Measurements from ENCODE around the gene STX19. TPM values are rescaled to one million over a fixed set of nuclear protein-coding genes. Genes with fewer than 3 reads are reported as not detected.

The STX19 gene
- polyA plus RNA-seq, 3 donors: not detected

GRCh38 chr3:94064243-94064860 is 36.0 kb upstream of the STX19 start:
- Histone ChIP-seq H3K4me2 (replicated peaks; ENCODE audit: extremely low read depth, low read length, poor library complexity, severe bottlenecking) (peak overlapping the region; percentile 85), H3K27ac (ENCODE audit: low read depth in 1 of 2, low read length in 2 of 2) (peak overlapping the region; percentile 94 to 98), H3K9ac (ENCODE audit: insufficient read depth, low read length, poor library complexity, severe bottlenecking) (peak overlapping the region; percentile 87), H3K9me3 (replicated peaks in 1 of 2; ENCODE audit: control insufficient read depth in 1 of 2, insufficient read depth in 1 of 2, low read length in 2 of 2) (no peaks in the 10 kb centered on the region), H3K79me2 (ENCODE audit: insufficient read depth, low read length) (peaks cover 56% of the 10 kb centered on the region), H3K27me3 (ENCODE audit: control insufficient read depth in 2 of 2, insufficient read depth in 2 of 2, low read length in 2 of 2) (no peaks in the 10 kb centered on the region), H3K4me1 (ENCODE audit: control insufficient read depth in 1 of 2, insufficient read depth in 2 of 2, low read length in 2 of 2) (peaks cover 31 to 39% of the 10 kb centered on the region in 2 donors), H3K4me3 (replicated peaks in 1 of 3; ENCODE audit: low read depth in 2 of 3, low read length in 3 of 3) (peak overlapping the region; percentile 5 to 80 (median 6)), H2AFZ (ENCODE audit: insufficient read depth, low read depth, low read length, poor library complexity, severe bottlenecking) (peak overlapping the region; percentile 64), H4K20me1 (ENCODE audit: insufficient read depth, low read length) (peaks cover 9% of the 10 kb centered on the region), H3K36me3 (replicated peaks in 1 of 2; ENCODE audit: control insufficient read depth in 1 of 2, insufficient read depth in 2 of 2, low read length in 2 of 2) (peaks cover 0 to 27% of the 10 kb centered on the region in 2 donors)
- 63% methylated on average over 2 of the region's 6 CpGs for WGBS (ENCODE audit: insufficient coverage)
- Mint-ChIP-seq H3K4me3 (peak overlapping the region; percentile 93 to 99), H3K9me3 (peaks cover 0 to 4% (median 2%) of the 10 kb centered on the region in 7 donors), H3K27ac (peak overlapping the region; percentile 100), H3K27me3 (ENCODE audit: low read depth in 3 of 3) (peaks cover 0 to 1% (median 0%) of the 10 kb centered on the region in 3 donors), H3K4me1 (peaks cover 36% of the 10 kb centered on the region), H3K36me3 (peaks cover 29 to 31% of the 10 kb centered on the region in 2 donors)
- peak; percentile 27 to 67 (median 55) for DNase-seq
- TF ChIP-seq CTCF (IDR thresholded peaks at IDR 0.05): no peak
- intact Hi-C loops (cut with micrococcal nuclease): loop anchor here in 1 of 2 donors (5.0 kb wide), 1 partner anchor 82 kb away; the partner anchor contains the start of gene ARL13B

GRCh38 chr3:94063496-94064119 is 35.2 kb upstream of the STX19 start:
- peaks cover 34% of the 10 kb centered on the region in 2 donors for H3K36me3 Mint-ChIP-seq

More at GRCh38 chr3:94063496-94064119, 35.2 kb upstream of the STX19 start:
- Histone ChIP-seq H2AFZ (ENCODE audit: insufficient read depth, low read depth, low read length, poor library complexity, severe bottlenecking) (peak overlapping the region; percentile 84), H3K36me3 (replicated peaks in 1 of 2; ENCODE audit: control insufficient read depth in 1 of 2, insufficient read depth in 2 of 2, low read length in 2 of 2) (peaks cover 0 to 27% of the 10 kb centered on the region in 2 donors), H3K4me1 (ENCODE audit: control insufficient read depth in 1 of 2, insufficient read depth in 2 of 2, low read length in 2 of 2) (peaks cover 33 to 39% of the 10 kb centered on the region in 2 donors), H4K20me1 (ENCODE audit: insufficient read depth, low read length) (peaks cover 1% of the 10 kb centered on the region), H3K4me3 (replicated peaks in 1 of 3; ENCODE audit: low read depth in 2 of 3, low read length in 3 of 3) (peak overlapping the region; percentile 69 to 86 (median 80)), H3K9me3 (replicated peaks in 1 of 2; ENCODE audit: control insufficient read depth in 1 of 2, insufficient read depth in 1 of 2, low read length in 2 of 2) (no peaks in the 10 kb centered on the region), H3K27ac (ENCODE audit: low read depth in 1 of 2, low read length in 2 of 2) (peak overlapping the region; percentile 94 to 98), H3K79me2 (ENCODE audit: insufficient read depth, low read length) (peaks cover 49% of the 10 kb centered on the region), H3K4me2 (replicated peaks; ENCODE audit: extremely low read depth, low read length, poor library complexity, severe bottlenecking) (peak overlapping the region; percentile 85), H3K27me3 (ENCODE audit: control insufficient read depth in 2 of 2, insufficient read depth in 2 of 2, low read length in 2 of 2) (no peaks in the 10 kb centered on the region), H3K9ac (ENCODE audit: insufficient read depth, low read length, poor library complexity, severe bottlenecking) (peak overlapping the region; percentile 87)
- Mint-ChIP-seq H3K9me3 (peaks cover 0 to 4% (median 2%) of the 10 kb centered on the region in 7 donors), H3K4me3 (peak overlapping the region; percentile 93 to 99), H3K4me1 (peaks cover 37% of the 10 kb centered on the region), H3K27ac (peak overlapping the region; percentile 100), H3K27me3 (ENCODE audit: low read depth in 3 of 3) (peaks cover 0 to 1% (median 0%) of the 10 kb centered on the region in 3 donors)
- 83% methylated on average over 1 of the region's 17 CpGs for WGBS (ENCODE audit: insufficient coverage)
- intact Hi-C loops (cut with micrococcal nuclease): loop anchor here in 1 of 2 donors (5.0 kb wide), 1 partner anchor 81 kb away; the partner anchor contains the start of gene ARL13B
- peak in 1 of 3 donors; percentile 8 for DNase-seq
- TF ChIP-seq CTCF (IDR thresholded peaks at IDR 0.05): no peak

All from CD14-positive monocyte (primary cell).